PFSK-1 (cell line): ENCODE data around the gene ZBTB39.

ENCODE experiments used
- POLR2AphosphoS5 ChIP-seq: IDR thresholded peaks from 2 replicates; pipeline ENCODE4 v1.6.1; 2012; ENCODE audit warnings: low read depth, mild to moderate bottlenecking, control low read depth, low read length, moderate library complexity
- TAF1 ChIP-seq: IDR thresholded peaks from 2 replicates; pipeline ENCODE4 v1.6.1; 2012; ENCODE audit warnings: low read length, control low read depth, borderline replicate concordance; ENCODE audit not compliant: insufficient read depth

DNA sequence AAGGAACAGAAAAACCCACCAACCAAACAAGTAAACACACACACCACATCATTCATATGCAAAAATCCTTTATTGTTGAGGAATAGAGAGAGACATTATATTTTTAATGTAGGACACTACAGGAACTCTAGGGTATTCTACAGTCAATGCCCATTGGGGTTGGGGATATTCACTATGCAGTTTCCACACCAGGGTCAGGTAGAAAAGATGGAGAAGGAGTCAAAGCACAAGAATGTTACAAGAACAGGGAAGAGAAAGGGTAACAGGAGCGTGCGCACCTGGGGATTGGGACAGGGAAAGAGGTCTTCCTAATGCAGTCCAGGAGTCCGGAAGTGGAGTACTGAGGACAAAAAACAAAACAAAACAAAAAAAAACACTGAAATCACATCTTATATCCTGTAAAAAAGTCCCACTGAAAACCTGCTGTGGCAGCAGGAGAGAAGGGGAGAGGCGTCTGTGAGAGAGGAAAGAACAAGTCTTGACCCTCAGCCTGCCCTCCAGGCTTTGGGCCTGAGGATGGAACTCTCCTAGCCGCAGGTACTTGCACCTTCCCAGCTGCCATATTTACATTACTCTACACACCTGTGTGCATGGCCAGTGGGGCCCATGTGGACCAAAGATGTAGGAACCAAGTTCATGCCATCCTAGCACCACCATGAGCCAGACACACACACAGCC lies 3.7 kb upstream of the ZBTB39 start:
- TF ChIP-seq POLR2AphosphoS5: no peak
- no peak for TF ChIP-seq TAF1
